SH-SY5Y (cell line): ENCODE results near the gene NGEF.

Experiments
- GATA2 ChIP-seq: IDR thresholded peaks from 2 replicates; pipeline ENCODE4 v1.6.1; 2011; ENCODE audit warnings: mild to moderate bottlenecking, low read depth, low read length
- GATA3 ChIP-seq: IDR thresholded peaks from 2 replicates; pipeline ENCODE4 v1.6.1; 2011; ENCODE audit warnings: low read depth, mild to moderate bottlenecking, low read length, moderate library complexity

DNA sequence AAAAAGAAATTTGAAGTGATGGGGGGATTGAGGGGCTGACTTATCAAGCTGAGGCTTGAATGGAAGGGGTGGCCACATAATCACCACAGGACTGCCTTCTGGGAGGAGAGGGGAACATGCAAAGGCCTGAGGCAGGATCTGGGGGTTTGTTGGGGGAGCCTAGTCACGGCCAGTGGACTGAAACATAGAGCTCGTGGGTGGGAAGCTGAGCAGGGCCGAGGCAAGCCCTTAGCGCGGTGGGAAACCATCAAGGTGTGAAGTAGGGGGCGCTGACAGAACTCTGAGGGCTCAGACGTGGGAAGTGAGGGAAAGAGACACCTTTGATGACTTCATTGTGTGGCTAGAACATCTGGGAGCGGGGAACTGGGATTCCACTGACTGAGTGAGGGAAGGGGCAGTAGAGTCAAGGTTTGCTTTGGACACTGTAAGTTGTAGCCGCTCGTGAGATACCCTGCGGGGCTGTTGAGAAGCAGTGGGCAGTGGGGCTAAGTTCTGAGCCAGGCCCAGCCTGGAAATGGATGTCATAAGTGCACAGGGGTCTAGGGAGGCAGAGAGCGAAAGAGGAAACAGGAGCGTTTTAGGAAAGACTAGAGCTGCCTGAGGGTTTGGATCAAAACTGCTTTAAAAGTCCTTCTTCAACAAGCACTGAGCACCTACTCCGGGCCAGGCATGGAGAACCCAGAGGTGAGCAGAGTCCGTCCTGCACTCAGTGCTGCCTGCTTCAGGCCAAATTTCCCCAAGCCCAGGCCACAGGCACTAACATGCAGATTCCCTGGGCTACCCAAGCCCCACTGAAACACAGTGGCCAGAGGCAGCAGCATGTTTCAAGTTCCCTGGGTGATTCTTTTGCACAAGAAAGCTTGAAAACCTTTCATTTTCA is 143.7 kb downstream of the NGEF start:
- TF ChIP-seq GATA2 (no peak), GATA3 (no peak)
